ENCODE measurements around the gene TP53TG5. TPM values are rescaled to one million over a fixed set of nuclear protein-coding genes. Genes with fewer than 3 reads are reported as not detected.
"Not testable (repeated sequence)": the region's sequence is repeated elsewhere in the genome, so short reads cannot be mapped to it uniquely, and the experiment has no call there.

The TP53TG5 gene
- polyA plus RNA-seq, 4 donors, result 0.19 to 0.84 TPM; not detected in 2

DNA sequence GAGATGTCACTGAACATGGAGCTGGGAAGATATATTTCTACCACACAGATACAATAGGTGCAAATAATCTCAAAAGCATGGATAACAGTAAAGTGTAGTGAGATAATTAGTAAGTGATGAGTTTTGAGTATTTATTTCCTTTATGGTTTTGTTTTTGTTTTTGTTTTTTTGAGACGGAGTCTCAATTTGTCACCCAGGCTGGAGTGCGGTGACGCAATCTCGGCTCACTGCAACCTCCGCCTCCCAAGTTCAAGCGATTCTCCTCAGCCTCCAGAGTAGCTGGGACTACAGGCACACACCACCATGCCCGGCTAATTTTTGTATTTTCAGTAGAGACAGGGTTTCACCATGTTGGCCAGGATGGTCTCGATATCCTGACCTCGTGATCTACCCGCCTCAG is 27.3 kb downstream of the TP53TG5 start:
- H3K9me3 ChIP-seq (ENCODE audit: control insufficient read depth in 2 of 2, insufficient read depth in 1 of 2, low read depth in 1 of 2, low read length in 1 of 2); FAIRE-seq; H3K4me1 ChIP-seq (ENCODE audit: control insufficient read depth in 3 of 3, insufficient read depth in 2 of 3, low read depth in 1 of 3, low read length in 2 of 3); DNase-seq; H3K36me3 ChIP-seq (ENCODE audit: control insufficient read depth in 3 of 3, insufficient read depth in 2 of 3, low read depth in 1 of 3, low read length in 3 of 3); H3K27ac ChIP-seq (ENCODE audit: low read depth in 1 of 3, low read length in 2 of 3); H3K27me3 ChIP-seq (ENCODE audit: control insufficient read depth in 3 of 3, insufficient read depth in 3 of 3, low read length in 3 of 3); H3K4me3 ChIP-seq (ENCODE audit: low read depth in 1 of 3, low read length in 3 of 3): not testable (repeated sequence)
- 93 to 95% (median 95%) methylated on average over 10 of the region's 10 CpGs for WGBS, 3 donors

- H3K4me3 ChIP-seq (ENCODE audit: low read depth in 1 of 3, low read length in 3 of 3), result no peak overlapping the region
- H3K27me3 ChIP-seq (ENCODE audit: control insufficient read depth in 3 of 3, insufficient read depth in 3 of 3, low read length in 3 of 3), result no peaks in the 10 kb centered on the region
- peaks cover 0 to 10% (median 0%) of the 10 kb centered on the region in 3 donors for H3K36me3 ChIP-seq (ENCODE audit: control insufficient read depth in 3 of 3, insufficient read depth in 2 of 3, low read depth in 1 of 3, low read length in 3 of 3)
- FAIRE-seq (no peak), DNase-seq (no peak)
- WGBS, 3 donors, result 28 to 52% (median 45%) methylated on average over 1 of the region's 1 CpG
- H3K27ac ChIP-seq (ENCODE audit: low read depth in 1 of 3, low read length in 2 of 3), result no peak overlapping the region
- H3K9me3 ChIP-seq (ENCODE audit: control insufficient read depth in 2 of 2, insufficient read depth in 1 of 2, low read depth in 1 of 2, low read length in 1 of 2), result no peaks in the 10 kb centered on the region
- peaks cover 0 to 16% (median 2%) of the 10 kb centered on the region in 3 donors for H3K4me1 ChIP-seq (ENCODE audit: control insufficient read depth in 3 of 3, insufficient read depth in 2 of 3, low read depth in 1 of 3, low read length in 2 of 3)
Observed at GRCh38 chr20:45350217-45350616, 27.9 kb downstream of the TP53TG5 start.

- 1 to 2% (median 1%) methylated on average over 47 to 77 of the region's 77 CpGs for WGBS, 3 donors
- H3K36me3 ChIP-seq (ENCODE audit: control insufficient read depth in 3 of 3, insufficient read depth in 2 of 3, low read depth in 1 of 3, low read length in 3 of 3), result peaks cover 0 to 15% (median 0%) of the 10 kb centered on the region in 3 donors
- H3K27me3 ChIP-seq (ENCODE audit: control insufficient read depth in 3 of 3, insufficient read depth in 3 of 3, low read length in 3 of 3), result no peaks in the 10 kb centered on the region
- no peaks in the 10 kb centered on the region for H3K9me3 ChIP-seq (ENCODE audit: control insufficient read depth in 2 of 2, insufficient read depth in 1 of 2, low read depth in 1 of 2, low read length in 1 of 2)
- FAIRE-seq (no peak), DNase-seq (peak; percentile 69 to 75)
- peak within 1 kb of the TSS; percentile 94 to 96 (median 95) for H3K27ac ChIP-seq (ENCODE audit: low read depth in 1 of 3, low read length in 2 of 3)
- peaks cover 0 to 32% (median 9%) of the 10 kb centered on the region in 3 donors for H3K4me1 ChIP-seq (ENCODE audit: control insufficient read depth in 3 of 3, insufficient read depth in 2 of 3, low read depth in 1 of 3, low read length in 2 of 3)
- peak within 1 kb of the TSS; percentile 74 to 87 (median 81) for H3K4me3 ChIP-seq (ENCODE audit: low read depth in 1 of 3, low read length in 3 of 3)
Observed at GRCh38 chr20:45347936-45348778, 30.0 kb downstream of the TP53TG5 start, which contains the start of gene SDC4. Gene SDC4, minus strand, starts transcription at chr20:45348424. Its CDS starts 40 bp downstream, at chr20:45348384.

- 2 to 21% (median 8%) methylated on average over 10 of the region's 10 CpGs for WGBS, 3 donors
- peak overlapping the region; percentile 74 to 87 (median 81) for H3K4me3 ChIP-seq (ENCODE audit: low read depth in 1 of 3, low read length in 3 of 3)
- H3K36me3 ChIP-seq (ENCODE audit: control insufficient read depth in 3 of 3, insufficient read depth in 2 of 3, low read depth in 1 of 3, low read length in 3 of 3), result peaks cover 0 to 15% (median 0%) of the 10 kb centered on the region in 3 donors
- H3K9me3 ChIP-seq (ENCODE audit: control insufficient read depth in 2 of 2, insufficient read depth in 1 of 2, low read depth in 1 of 2, low read length in 1 of 2), result no peaks in the 10 kb centered on the region
- DNase-seq (peak; percentile 63 to 71), FAIRE-seq (no peak)
- peaks cover 0 to 38% (median 9%) of the 10 kb centered on the region in 3 donors for H3K4me1 ChIP-seq (ENCODE audit: control insufficient read depth in 3 of 3, insufficient read depth in 2 of 3, low read depth in 1 of 3, low read length in 2 of 3)
- no peaks in the 10 kb centered on the region for H3K27me3 ChIP-seq (ENCODE audit: control insufficient read depth in 3 of 3, insufficient read depth in 3 of 3, low read length in 3 of 3)
- peak overlapping the region; percentile 94 to 96 (median 95) for H3K27ac ChIP-seq (ENCODE audit: low read depth in 1 of 3, low read length in 2 of 3)
Observed at GRCh38 chr20:45347297-45347935, 30.7 kb downstream of the TP53TG5 start.

- no peak for FAIRE-seq
- WGBS, 3 donors, result 17 to 58% (median 32%) methylated on average over 5 of the region's 5 CpGs
- peaks cover 0 to 43% (median 9%) of the 10 kb centered on the region in 3 donors for H3K4me1 ChIP-seq (ENCODE audit: control insufficient read depth in 3 of 3, insufficient read depth in 2 of 3, low read depth in 1 of 3, low read length in 2 of 3)
- no peaks in the 10 kb centered on the region for H3K9me3 ChIP-seq (ENCODE audit: control insufficient read depth in 2 of 2, insufficient read depth in 1 of 2, low read depth in 1 of 2, low read length in 1 of 2)
- no peak for DNase-seq
- H3K36me3 ChIP-seq (ENCODE audit: control insufficient read depth in 3 of 3, insufficient read depth in 2 of 3, low read depth in 1 of 3, low read length in 3 of 3), result peaks cover 0 to 19% (median 0%) of the 10 kb centered on the region in 3 donors
- peak overlapping the region; percentile 74 to 87 (median 81) for H3K4me3 ChIP-seq (ENCODE audit: low read depth in 1 of 3, low read length in 3 of 3)
- H3K27me3 ChIP-seq (ENCODE audit: control insufficient read depth in 3 of 3, insufficient read depth in 3 of 3, low read length in 3 of 3), result no peaks in the 10 kb centered on the region
- H3K27ac ChIP-seq (ENCODE audit: low read depth in 1 of 3, low read length in 2 of 3), result peak overlapping the region; percentile 94 to 96 (median 95)
Observed at GRCh38 chr20:45346851-45347250, 31.3 kb downstream of the TP53TG5 start.

GRCh38 chr20:45346291-45346718 is 31.8 kb downstream of the TP53TG5 start:
- Histone ChIP-seq H3K27me3 (ENCODE audit: control insufficient read depth in 3 of 3, insufficient read depth in 3 of 3, low read length in 3 of 3) (no peaks in the 10 kb centered on the region), H3K4me1 (ENCODE audit: control insufficient read depth in 3 of 3, insufficient read depth in 2 of 3, low read depth in 1 of 3, low read length in 2 of 3) (peaks cover 0 to 49% (median 9%) of the 10 kb centered on the region in 3 donors)

DNA sequence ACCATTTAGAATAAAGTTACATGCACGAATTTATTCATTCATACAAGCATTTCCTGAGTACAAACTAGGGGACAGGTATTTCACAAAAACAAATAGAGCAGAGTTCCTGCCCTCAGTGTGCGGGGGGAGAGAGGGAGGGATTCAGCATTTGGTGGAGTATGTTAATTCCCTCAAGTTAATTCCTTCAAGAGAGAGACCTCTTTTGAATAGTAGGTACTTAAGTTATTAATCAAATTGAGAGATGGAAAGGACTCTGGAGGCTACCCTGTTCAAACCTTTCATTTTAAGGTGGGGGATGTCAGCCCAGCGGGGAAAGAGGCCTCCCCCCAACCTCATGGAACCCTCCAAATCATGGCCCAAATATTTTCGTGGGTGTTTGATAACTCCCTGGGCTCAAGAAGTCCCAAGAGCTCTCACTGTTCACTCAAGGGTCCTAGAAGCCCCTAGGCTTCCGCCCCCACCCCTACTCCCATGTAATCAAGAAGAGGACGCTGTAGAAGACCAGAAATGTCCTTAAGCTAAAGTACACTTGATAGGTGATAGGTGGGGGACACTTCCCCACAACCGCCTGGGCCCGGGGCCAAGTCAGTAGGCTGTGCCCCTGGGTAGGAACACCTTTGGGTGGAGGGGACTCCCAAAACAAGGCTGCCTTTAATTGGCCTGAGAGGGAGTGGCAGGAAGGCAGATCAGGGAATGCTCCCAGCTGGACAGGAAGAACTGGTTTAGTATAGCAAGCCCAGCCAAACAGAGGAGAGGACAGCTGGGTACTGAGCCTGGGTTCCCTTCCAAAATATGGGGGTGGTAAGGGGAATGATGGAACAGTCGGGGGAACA is 32.8 kb downstream of the TP53TG5 start:
- Histone ChIP-seq H3K36me3 (ENCODE audit: control insufficient read depth in 3 of 3, insufficient read depth in 2 of 3, low read depth in 1 of 3, low read length in 3 of 3) (peaks cover 0 to 32% (median 0%) of the 10 kb centered on the region in 3 donors), H3K4me3 (ENCODE audit: low read depth in 1 of 3, low read length in 3 of 3) (peak overlapping the region in 2 of 3 donors; percentile 81 to 87), H3K9me3 (ENCODE audit: control insufficient read depth in 2 of 2, insufficient read depth in 1 of 2, low read depth in 1 of 2, low read length in 1 of 2) (no peaks in the 10 kb centered on the region), H3K27me3 (ENCODE audit: control insufficient read depth in 3 of 3, insufficient read depth in 3 of 3, low read length in 3 of 3) (no peaks in the 10 kb centered on the region), H3K4me1 (ENCODE audit: control insufficient read depth in 3 of 3, insufficient read depth in 2 of 3, low read depth in 1 of 3, low read length in 2 of 3) (peaks cover 3 to 59% (median 9%) of the 10 kb centered on the region in 3 donors), H3K27ac (ENCODE audit: low read depth in 1 of 3, low read length in 2 of 3) (peak overlapping the region; percentile 94 to 96 (median 95))
- FAIRE-seq (no peak), DNase-seq (peak; percentile 48 to 70)
- 14 to 54% (median 33%) methylated on average over 9 of the region's 9 CpGs for WGBS, 3 donors

More at GRCh38 chr20:45346291-45346718, 31.8 kb downstream of the TP53TG5 start:
- 15 to 53% (median 32%) methylated on average over 3 of the region's 3 CpGs for WGBS, 3 donors
- Histone ChIP-seq H3K27ac (ENCODE audit: low read depth in 1 of 3, low read length in 2 of 3) (peak overlapping the region; percentile 94 to 96 (median 95)), H3K4me3 (ENCODE audit: low read depth in 1 of 3, low read length in 3 of 3) (peak overlapping the region in 2 of 3 donors; percentile 81 to 87), H3K9me3 (ENCODE audit: control insufficient read depth in 2 of 2, insufficient read depth in 1 of 2, low read depth in 1 of 2, low read length in 1 of 2) (no peaks in the 10 kb centered on the region), H3K36me3 (ENCODE audit: control insufficient read depth in 3 of 3, insufficient read depth in 2 of 3, low read depth in 1 of 3, low read length in 3 of 3) (peaks cover 0 to 24% (median 0%) of the 10 kb centered on the region in 3 donors)
- FAIRE-seq (no peak), DNase-seq (no peak)
